Heart left ventricle (tissue), 16 donors: ENCODE data around the gene TJP2. TPM values are rescaled to one million over a fixed set of nuclear protein-coding genes. Genes with fewer than 3 reads are reported as not detected.

Source experiments
- ATAC-seq, 4 donors: fragments of 200-7000 bp; cut with Tn5 transposase; one replicate each; pipeline ENCODE4 v1.9.1; 2020 to 2022; ENCODE audit warnings: moderate library complexity in 4 of 4, mild to moderate bottlenecking in 3 of 4, moderate number of reproducible peaks in 1 of 4
- DNase-seq, 5 donors: peaks; one replicate each; pipeline ENCODE4 v3.0.0-alpha.2; 2020
- H3K27ac ChIP-seq, 12 donors: fragments of 200-600 bp; sonication (generic) in 4 of 12; one replicate each; pipeline versions ENCODE4 v1.5.0 to v1.8.0; 2016 to 2022; ENCODE audit warnings: mild to moderate bottlenecking in 2 of 12
- H3K27me3 ChIP-seq, 9 donors: fragments of 200-600 bp; sonication (generic) in 2 of 9; one replicate each; pipeline versions ENCODE4 v1.5.1 to v1.8.0; 2016 to 2022; ENCODE audit warnings: mild to moderate bottlenecking in 3 of 9
- H3K36me3 ChIP-seq, 9 donors: fragments of 200-600 bp; sonication (generic) in 2 of 9; one replicate each; pipeline versions ENCODE4 v1.5.0 to v1.8.0; 2018 to 2022; ENCODE audit warnings: mild to moderate bottlenecking in 2 of 9
- H3K4me1 ChIP-seq, 12 donors: fragments of 200-600 bp; sonication (generic) in 4 of 12; one replicate each; pipeline versions ENCODE4 v1.5.0 to v1.8.0; 2016 to 2022; ENCODE audit warnings: mild to moderate bottlenecking in 3 of 12
- H3K4me3 ChIP-seq, 12 donors: fragments of 200-600 bp; sonication (generic) in 4 of 12; one replicate each; pipeline versions ENCODE4 v1.5.0 to v1.8.0; 2017 to 2022; ENCODE audit warnings: mild to moderate bottlenecking in 9 of 12, moderate library complexity in 4 of 12
- H3K9me3 ChIP-seq, 12 donors: fragments of 200-600 bp; sonication (generic) in 4 of 12; one replicate each; pipeline versions ENCODE4 v1.5.0 to v1.8.0; 2016 to 2022; ENCODE audit warnings: mild to moderate bottlenecking in 1 of 12
- POLR2A ChIP-seq, 2 donors: fragments of 450-650 bp; IDR thresholded peaks; one replicate each; pipeline ENCODE4 v1.6.1; 2017; ENCODE audit warnings: antibody characterized with exemption in 2 of 2, mild to moderate bottlenecking in 2 of 2, moderate library complexity in 2 of 2
- WGBS, 4 donors: extraction: QIAGEN DNeasy Blood & Tissue Kit in 2 of 4; methylation state at CpG; one replicate each; pipeline versions ENCODE4 v1.1.5 to v1.1.7; 2013 to 2018; 5-methylcytosine and 5-hydroxymethylcytosine counted together
- intact Hi-C, 10 donors: fragments of 100-400 bp; cut with DNase I; formaldehyde crosslinking; loops; one replicate each; pipeline versions ENCODE4 v1.11.1 to v1.14.2; 2022
- polyA plus RNA-seq, 2 donors: library from polyadenylated mRNA; stranded (reverse); fragments of 200-250 nt; gene quantifications; one replicate each; pipeline ENCODE4 v1.2.3, GENCODE V29; 2013
- total RNA-seq, 9 donors: library from RNA; depleted of rRNA in 2 of 9; stranded (reverse); fragments of >200 nt in 2 of 9; fragmentation: NEBNext Ultra II Directional in 3 of 9; extraction: Animal tissue kit (Norgen Biotek cat#: 25700) in 3 of 9; gene quantifications; one replicate each; pipeline versions ENCODE4 v1.1.0 to v1.2.4, GENCODE V29; 2016 to 2023
- TF ChIP-seq, protein P1 (sequence below), 12 donors: fragments of 200-600 bp; sonication (generic) in 4 of 12; IDR thresholded peaks; one replicate each; pipeline versions ENCODE4 v1.5.0 to v1.8.0; 2018 to 2022; ENCODE audit warnings: antibody characterized with exemption in 12 of 12, mild to moderate bottlenecking in 5 of 12
- donor health status: ischemic (EF 13 %, LVEDD 7.1; RV severe dilation, severe dysfunction).
- donor health status: healthy with polysubstance abuse.
- donor health status: DM: no; HTN: yes; CAD: no.
- donor health status: DM: no; HTN: no; CAD: no.
- donor health status: ischemic (EF 25% LVEDD 6.9; RV normal size, moderate dysfunction).
- donor health status: ischemic (EF 25% LVEDD 5.7; RV mildly dilated, moderate dysfunction).
- donor health status: healthy.
- donor health status: DM: yes; HTN: yes; CAD: no.
- donor health status: ischemic (EF 35%, LVEDD 5.7; RV mildly dilated, moderate dysfunction).
- donor health status: nonischemic (EF 11% LVEDD 7.7; RV severe dilation, severe dysfunction).
- donor health status: DM: yes; HTN: yes; CAD: no.
- donor health status: PGD.
- donor health status: ischemic (EF 29% LVEDD 5.4; RV normal size, mild dysfunction).
- donor health status: nonischemic (EF 23%, LVEDD 6.1; RV moderate dilation, normal function).

The TJP2 gene
- total and polyA plus RNA-seq, 11 donors: 29.1 to 139 (median 87.5) TPM

DNA sequence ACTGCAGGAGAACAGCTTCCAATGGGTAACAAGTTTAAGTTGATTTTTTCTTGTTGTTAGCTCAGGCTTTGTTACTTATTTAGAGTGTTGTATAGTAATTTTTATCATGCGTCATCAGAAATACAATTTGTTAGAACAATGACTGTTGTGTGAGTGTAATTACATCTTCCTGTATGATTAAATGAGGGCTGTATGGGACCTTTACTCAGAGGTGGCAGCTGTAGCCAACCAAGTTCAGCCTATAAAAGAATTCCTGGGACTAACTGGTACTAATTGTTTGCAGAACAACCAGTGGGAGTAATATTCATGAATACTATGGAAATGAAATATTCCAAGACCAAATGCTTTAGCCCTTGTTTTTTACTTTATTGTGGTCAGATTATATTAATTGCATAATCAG is 30.8 kb upstream of the TJP2 start:
- TF ChIP-seq, protein P1, sequence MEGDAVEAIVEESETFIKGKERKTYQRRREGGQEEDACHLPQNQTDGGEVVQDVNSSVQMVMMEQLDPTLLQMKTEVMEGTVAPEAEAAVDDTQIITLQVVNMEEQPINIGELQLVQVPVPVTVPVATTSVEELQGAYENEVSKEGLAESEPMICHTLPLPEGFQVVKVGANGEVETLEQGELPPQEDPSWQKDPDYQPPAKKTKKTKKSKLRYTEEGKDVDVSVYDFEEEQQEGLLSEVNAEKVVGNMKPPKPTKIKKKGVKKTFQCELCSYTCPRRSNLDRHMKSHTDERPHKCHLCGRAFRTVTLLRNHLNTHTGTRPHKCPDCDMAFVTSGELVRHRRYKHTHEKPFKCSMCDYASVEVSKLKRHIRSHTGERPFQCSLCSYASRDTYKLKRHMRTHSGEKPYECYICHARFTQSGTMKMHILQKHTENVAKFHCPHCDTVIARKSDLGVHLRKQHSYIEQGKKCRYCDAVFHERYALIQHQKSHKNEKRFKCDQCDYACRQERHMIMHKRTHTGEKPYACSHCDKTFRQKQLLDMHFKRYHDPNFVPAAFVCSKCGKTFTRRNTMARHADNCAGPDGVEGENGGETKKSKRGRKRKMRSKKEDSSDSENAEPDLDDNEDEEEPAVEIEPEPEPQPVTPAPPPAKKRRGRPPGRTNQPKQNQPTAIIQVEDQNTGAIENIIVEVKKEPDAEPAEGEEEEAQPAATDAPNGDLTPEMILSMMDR (IDR thresholded peaks at IDR 0.05): no peak
- no peak for TF ChIP-seq POLR2A (IDR thresholded peaks at IDR 0.05)
- Histone ChIP-seq H3K36me3 (no peaks in the 10 kb centered on the region), H3K27ac (peak overlapping the region in 4 of 12 donors; percentile 43 to 71 (median 56)), H3K4me1 (peaks cover 0 to 44% (median 19%) of the 10 kb centered on the region in 12 donors), H3K9me3 (no peaks in the 10 kb centered on the region), H3K4me3 (no peak overlapping the region), H3K27me3 (no peaks in the 10 kb centered on the region)
- DNase-seq (peak in 2 of 5 donors; percentile 4 to 17), ATAC-seq (peak in 1 of 4 donors; percentile 31)
- intact Hi-C loops: loop anchor here in 3 of 10 donors (5.0 to 10.0 kb wide), 3 partner anchors 34 to 68 kb away; no protein-coding TSS in a partner anchor
- 62 to 73% (median 68%) methylated on average over 1 of the region's 1 CpG for WGBS, 4 donors

DNA sequence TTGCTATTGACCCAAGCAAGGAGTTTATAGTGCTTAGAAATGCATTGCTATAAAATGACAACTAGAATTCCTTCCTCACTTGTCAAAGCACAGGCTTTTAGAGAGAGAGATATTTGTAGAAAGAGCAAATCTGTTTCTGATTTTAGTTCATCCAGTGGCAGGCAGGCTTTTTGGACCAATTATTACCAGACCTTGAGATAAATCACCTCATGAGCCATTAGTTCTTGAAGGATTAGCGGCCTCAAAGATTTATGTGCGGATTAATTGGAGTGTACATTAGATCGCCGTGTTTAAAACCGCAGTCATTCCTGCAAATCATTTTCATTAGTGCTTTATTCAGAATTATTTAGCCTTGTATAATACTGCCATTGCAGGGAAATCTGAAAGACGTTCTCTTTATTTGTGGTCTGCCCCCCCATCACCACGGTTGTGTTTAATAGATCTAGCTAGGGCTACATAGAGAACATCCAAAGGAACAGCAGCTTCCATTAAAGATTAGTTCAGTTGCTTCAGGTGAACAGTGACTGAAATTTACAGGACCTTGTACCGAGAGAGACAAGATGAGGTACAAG is 28.8 kb upstream of the TJP2 start:
- H3K9me3 ChIP-seq: no peaks in the 10 kb centered on the region
- H3K27me3 ChIP-seq: no peaks in the 10 kb centered on the region
- TF ChIP-seq, protein P1 (IDR thresholded peaks at IDR 0.05): no peak
- TF ChIP-seq POLR2A (IDR thresholded peaks at IDR 0.05): no peak
- peaks cover 0 to 46% (median 27%) of the 10 kb centered on the region in 12 donors for H3K4me1 ChIP-seq
- no peaks in the 10 kb centered on the region for H3K36me3 ChIP-seq
- DNase-seq (peak in 1 of 5 donors; percentile 5), ATAC-seq (no peak)
- H3K4me3 ChIP-seq: no peak overlapping the region
- WGBS, 4 donors: 97 to 98% (median 98%) methylated on average over 8 of the region's 8 CpGs
- no peak overlapping the region for H3K27ac ChIP-seq
- intact Hi-C loops: loop anchor here in 2 of 10 donors (5.0 to 10.0 kb wide), 2 partner anchors 47 to 70 kb away; no protein-coding TSS in a partner anchor

DNA sequence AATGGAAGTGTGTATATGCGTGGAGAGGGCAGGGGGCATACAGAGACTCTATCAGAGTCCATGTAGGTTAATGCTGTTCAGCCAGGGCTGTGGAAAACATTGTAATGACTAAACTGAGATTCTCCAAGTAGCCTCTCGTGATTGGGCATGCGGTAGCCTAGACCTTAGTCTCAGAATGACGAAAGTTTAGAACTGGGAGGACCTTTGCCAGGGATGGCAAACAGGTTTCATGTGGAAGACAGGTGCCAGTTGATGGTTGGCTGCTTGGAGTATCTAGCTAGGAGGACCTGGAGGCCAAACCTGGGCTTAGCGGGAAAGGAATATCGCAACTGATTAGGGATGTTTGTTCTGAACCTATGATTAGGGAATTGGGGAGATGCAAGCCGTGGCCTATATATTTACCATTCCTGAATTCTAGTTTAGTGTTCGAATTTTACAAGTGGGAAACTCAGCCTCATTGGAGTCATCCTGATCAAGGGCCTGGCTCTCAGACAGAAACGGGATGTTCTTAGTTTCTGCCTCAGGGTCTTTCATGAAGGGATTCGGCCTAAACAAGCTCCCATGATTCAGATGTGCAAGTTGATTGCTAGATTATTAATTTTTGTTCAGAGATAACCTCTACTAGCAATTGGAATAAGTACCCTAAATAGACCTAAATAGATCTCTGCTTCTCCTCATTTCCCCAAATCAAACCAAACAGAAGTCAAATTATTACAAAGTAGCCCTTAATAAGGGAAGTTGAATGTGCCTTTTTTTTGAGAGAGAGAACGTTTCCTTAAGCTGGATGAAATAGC is 26.8 kb upstream of the TJP2 start:
- TF ChIP-seq, protein P1 (IDR thresholded peaks at IDR 0.05): no peak
- no peak for TF ChIP-seq POLR2A (IDR thresholded peaks at IDR 0.05)
- DNase-seq (peak in 2 of 5 donors; percentile 1 to 2), ATAC-seq (no peak)
- Histone ChIP-seq H3K4me3 (no peak overlapping the region), H3K27ac (no peak overlapping the region), H3K27me3 (no peaks in the 10 kb centered on the region), H3K36me3 (peaks cover 0 to 9% (median 0%) of the 10 kb centered on the region in 9 donors), H3K4me1 (peaks cover 0 to 39% (median 17%) of the 10 kb centered on the region in 12 donors), H3K9me3 (no peaks in the 10 kb centered on the region)
- intact Hi-C loops: loop anchor here in 2 of 10 donors (5.0 to 10.0 kb wide), 2 partner anchors 45 to 72 kb away; no protein-coding TSS in a partner anchor
- 94 to 97% (median 96%) methylated on average over 11 of the region's 11 CpGs for WGBS, 4 donors

DNA sequence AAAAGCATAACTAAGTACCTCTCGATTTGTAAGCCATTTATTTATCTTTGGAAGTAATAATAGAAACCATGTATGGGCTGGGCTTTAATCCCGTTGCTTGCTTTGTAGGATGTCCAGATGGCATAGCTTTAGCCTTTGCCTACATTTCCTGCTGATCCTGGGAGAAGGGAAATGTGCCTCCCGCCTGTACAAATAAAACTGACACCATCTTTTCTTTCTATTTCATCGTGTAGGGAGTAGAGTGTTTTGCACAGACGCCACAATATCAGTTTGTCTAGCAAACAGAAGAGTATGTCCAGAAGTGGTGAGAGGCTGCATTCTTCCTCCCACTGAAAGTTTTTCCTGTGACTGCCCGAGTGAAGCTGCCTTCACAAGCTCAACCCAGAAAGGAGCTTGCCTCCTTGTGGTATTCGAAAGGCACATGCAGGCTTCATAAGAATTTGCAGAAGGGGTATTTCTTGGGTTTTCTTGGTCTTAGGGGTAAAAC is 24.7 kb upstream of the TJP2 start:
- peak in 3 of 4 donors; percentile 37 to 66 (median 66) for ATAC-seq
- H3K27me3 ChIP-seq: no peaks in the 10 kb centered on the region
- H3K27ac ChIP-seq: peak overlapping the region in 10 of 12 donors; percentile 24 to 76 (median 50)
- DNase-seq: peak in 2 of 5 donors; percentile 18 to 29
- TF ChIP-seq, protein P1 (IDR thresholded peaks at IDR 0.05): peak in 9 of 12 donors; percentile 17 to 55 (median 38)
- TF ChIP-seq POLR2A (IDR thresholded peaks at IDR 0.05): no peak
- H3K9me3 ChIP-seq: no peaks in the 10 kb centered on the region
- intact Hi-C loops: loop anchor here in 2 of 10 donors (5.0 to 10.0 kb wide), 2 partner anchors 43 to 75 kb away; no protein-coding TSS in a partner anchor
- 5 to 15% (median 9%) methylated on average over 7 of the region's 7 CpGs for WGBS, 4 donors
- peak overlapping the region in 1 of 12 donors; percentile 10 for H3K4me3 ChIP-seq
- peaks cover 0 to 9% (median 0%) of the 10 kb centered on the region in 9 donors for H3K36me3 ChIP-seq
- peaks cover 0 to 29% (median 9%) of the 10 kb centered on the region in 12 donors for H3K4me1 ChIP-seq
